HG03280 (cell line): ENCODE measurements around the gene AHDC1.
A peak's percentile ranks its signal among the peaks of the same experiment; 100 is the strongest.

Source experiments
- ATAC-seq: cut with Tn5 transposase; IDR thresholded peaks from one replicate; pipeline ENCODE4 v1.9.1; 2021; ENCODE audit warnings: mild to moderate bottlenecking, moderate library complexity; ENCODE audit not compliant: unreplicated experiment

AHDC1 gene

DNA sequence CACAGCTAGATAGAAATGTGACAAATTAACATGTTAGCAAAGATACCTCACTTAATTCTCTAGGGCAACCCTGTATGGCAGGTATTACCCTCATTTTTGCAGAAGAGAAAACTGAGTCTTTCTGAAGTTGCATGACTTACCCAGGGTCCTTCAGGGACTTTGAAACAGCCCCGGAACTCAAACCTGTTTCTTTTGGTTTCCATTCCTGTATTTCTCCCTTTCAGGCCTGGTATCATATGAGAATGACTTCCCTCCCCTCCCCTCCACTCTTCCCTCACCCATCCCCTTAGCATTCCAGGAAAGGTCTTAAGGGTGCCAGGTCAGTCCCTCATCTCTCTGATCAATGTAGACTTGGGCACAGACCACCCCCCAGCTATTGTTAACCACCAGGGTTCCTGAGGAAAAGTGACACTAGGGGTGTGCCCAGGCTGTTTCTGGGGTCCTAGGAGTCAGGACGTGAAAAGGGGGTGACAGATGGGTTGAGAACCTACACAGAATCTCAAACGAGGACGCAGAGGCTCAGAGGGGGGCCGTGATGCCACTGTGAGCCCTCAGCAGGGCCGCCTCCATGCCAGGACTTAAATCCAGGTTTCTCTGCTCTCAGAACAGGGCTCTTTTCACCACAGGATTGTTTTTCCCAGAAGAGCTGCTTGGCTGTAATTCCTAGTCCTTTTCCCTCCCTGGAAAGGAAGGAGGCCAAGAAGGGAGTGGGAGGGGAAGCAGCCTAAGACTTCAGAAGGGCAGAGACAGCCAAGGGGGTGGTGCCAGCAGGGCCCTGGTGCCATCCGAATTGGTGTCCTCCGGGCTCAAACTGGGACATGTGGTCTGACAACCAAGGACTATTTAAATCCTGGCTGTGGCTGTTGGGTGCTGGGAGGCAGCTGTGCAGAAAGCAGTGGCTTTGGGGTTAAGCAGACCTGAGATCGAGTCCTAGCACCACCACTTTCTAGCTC, 111.9 kb downstream of the AHDC1 start:
- no peak for ATAC-seq

DNA sequence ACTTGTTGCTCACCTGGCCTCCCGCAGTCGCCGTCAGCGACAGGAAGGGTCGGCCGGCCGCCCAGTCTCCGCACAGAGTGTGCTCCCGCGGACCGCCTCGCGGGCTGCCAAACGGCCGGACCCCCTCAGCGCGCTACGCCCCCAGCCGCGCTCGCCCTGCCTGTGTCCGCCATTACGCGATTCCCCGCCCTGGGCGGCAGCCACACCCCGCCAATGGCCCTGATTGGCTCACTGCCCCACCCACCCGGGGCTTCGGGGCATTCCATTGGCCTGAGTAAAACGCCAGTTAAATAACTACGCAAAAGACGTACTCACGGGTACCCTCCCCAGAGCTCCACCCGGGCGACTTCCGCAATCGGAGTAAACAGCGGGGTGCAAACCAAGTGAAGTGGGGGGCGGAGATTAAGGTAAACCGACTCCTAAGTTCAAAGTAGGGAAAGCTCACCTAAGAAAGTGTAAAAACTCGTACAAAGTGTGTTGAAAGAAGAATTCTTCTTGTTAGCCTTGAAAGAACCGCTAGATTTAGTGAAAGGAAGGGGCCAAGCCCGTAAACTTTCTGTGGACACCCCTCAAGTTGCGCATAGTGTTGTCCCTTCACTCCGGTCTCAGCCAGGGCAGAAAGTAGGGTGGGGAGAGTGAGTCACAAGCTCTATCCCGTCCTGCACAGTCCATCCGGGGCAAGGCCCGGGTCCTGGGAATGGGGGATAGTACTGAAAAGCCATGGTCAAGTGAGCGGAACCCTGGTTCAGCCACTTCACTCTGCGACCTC, 113.8 kb downstream of the AHDC1 start, which contains the start of gene WASF2:
WASF2 (minus strand) TSS at position 195 of the 769 bp plus-strand sequence. CDS start 61,277 bp downstream, outside the sequence.
- peak; percentile 93 for ATAC-seq

DNA sequence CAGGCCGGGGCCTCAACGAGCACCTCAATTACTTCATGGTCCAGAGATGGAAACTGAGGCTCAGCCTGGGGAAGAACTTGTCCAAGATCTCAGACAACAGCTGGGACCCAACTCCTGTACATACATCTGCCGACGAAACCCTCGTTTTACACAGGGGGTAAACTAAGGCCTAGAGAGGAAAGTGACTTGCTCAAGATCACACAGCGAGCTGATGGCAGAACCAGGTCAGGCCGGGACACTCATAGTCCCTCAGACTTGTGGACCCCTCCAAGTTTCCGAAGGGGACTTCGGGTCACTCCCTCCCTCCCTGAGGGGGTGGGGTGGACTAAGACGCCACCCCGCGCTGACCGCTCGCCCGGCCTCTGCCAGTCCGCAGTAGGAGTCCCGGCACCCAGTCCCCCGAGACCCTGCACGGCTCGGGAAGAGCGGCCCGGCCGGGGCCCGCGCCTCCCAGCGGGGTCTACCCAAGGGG, 114.4 kb downstream of the AHDC1 start:
- peak; percentile 27 for ATAC-seq

DNA sequence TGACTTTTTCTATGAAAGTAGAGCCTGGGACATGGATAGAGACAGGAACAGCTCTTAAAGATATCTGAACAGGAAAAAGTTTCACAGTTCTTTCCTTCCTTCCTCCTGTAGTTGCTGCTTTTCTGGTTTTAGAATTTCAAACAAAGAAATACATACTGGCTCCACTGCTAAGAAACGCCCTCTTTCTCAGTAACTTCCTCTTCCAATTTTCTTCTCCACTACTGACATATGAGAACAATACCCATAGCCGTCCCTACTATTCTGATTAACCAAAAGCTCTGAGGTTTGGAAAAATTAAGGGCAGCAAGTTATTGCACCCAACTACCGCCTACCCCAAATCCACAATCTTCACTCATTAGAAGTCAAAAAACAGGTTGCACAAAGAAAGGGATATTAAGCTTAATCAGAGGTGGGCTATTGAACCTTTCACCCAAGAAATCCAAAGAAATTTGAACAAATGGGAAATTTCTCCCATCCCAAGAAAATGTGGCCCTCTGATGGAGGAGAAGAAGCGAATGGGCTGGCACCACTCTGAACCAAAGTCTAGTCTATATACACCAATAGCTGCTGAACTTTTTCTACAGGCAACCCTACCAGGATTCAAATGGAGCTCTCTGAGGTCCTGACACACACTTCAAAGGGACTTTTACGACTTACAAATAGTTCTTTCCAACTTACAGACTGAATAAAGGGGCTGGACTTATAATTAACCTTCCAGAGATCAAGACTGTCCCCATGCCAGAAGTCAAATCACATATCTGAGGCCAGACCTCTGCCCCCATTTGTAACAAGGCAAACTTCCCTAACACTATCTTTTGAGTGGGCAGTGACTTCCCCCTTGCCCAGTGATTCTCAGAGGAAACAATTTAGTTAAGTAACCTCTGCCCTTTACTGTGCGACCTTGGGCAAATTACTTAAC, 115.7 kb downstream of the AHDC1 start:
- no peak for ATAC-seq

DNA sequence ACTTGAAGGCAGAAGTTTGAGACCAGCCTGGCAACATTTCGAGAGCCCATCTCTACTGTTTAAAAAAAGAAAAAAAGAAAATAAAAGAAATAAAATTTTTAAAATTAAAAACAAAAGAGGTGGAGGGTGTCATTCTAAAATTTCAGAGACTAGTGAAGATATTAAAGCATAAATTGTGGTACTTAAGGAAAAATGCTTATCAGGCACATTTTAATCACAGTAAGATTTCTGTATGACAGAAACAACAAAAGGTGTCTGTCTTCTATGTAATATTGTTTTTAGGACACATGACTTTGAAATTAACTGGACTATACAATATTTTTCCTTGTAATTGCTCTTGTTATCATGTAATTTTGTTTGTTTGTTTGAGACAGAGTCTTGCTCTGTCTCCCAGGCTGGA, 118.6 kb downstream of the AHDC1 start:
- ATAC-seq, result no peak
